HUES64 (cell line): Measurements from ENCODE around the gene NHSL1.

Experiments
- H3K27ac ChIP-seq: 2 replicates; pipeline ENCODE4 v1.7.0; 2013; ENCODE audit warnings: low read depth, low read length, inconsistent platforms
- H3K27me3 ChIP-seq: 2 replicates; pipeline ENCODE4 v1.6.1; 2013; ENCODE audit warnings: mild to moderate bottlenecking, low read length; ENCODE audit not compliant: insufficient read depth
- H3K36me3 ChIP-seq: 2 replicates; pipeline ENCODE4 v1.6.1; 2013; ENCODE audit warnings: mild to moderate bottlenecking, low read length; ENCODE audit not compliant: insufficient read depth
- H3K4me1 ChIP-seq: 2 replicates; pipeline ENCODE4 v1.6.1; 2013; ENCODE audit warnings: mild to moderate bottlenecking, low read length, moderate library complexity; ENCODE audit not compliant: insufficient read depth
- H3K4me3 ChIP-seq: 2 replicates; pipeline ENCODE4 v1.5.1; 2013; ENCODE audit warnings: mild to moderate bottlenecking, low read length, moderate library complexity
- H3K9ac ChIP-seq: 2 replicates; pipeline ENCODE4 v1.6.1; 2013; ENCODE audit warnings: mild to moderate bottlenecking, low read depth, low read length
- H3K9me3 ChIP-seq: 2 replicates; pipeline ENCODE4 v1.6.1; 2013; ENCODE audit warnings: low read depth, low read length; ENCODE audit not compliant: insufficient read depth
- WGBS: fragments of 150-250, 120-280 bp; methylation state at CpG from one replicate; pipeline ENCODE4 v1.1.7; 2013; ENCODE audit warnings: missing lambda C conversion rate; 5-methylcytosine and 5-hydroxymethylcytosine counted together

The NHSL1 gene

DNA sequence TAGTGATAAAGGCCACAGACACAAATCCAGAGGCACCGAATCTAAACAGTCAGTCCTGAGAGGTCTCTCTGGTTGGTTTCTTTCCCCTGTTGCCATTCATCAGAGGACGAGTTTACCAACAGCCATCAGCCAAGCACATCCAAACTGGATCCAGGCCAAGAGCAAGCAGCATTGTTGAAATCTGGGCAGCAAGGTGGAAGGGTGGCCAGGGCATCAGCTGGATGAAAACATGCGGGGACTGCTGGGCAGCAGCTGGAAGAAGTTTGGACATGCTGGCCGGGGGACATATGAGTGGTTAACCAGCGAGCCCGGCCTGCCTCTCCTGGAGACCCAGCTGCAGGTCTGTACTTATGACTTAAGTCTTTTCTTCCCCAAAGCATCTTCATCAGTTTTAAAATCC is 121.5 kb downstream of the NHSL1 start, which contains the start of gene SMIM28:
Gene SMIM28 (plus strand): TSS at position 62 of the 400 bp plus-strand sequence. CDS start 168 bp downstream, at position 230.
- no peaks in the 10 kb centered on the region for H3K36me3 ChIP-seq
- H3K4me1 ChIP-seq: peaks cover 14% of the 10 kb centered on the region
- no peak within 1 kb of the TSS for H3K4me3 ChIP-seq
- no peak within 1 kb of the TSS for H3K9ac ChIP-seq
- H3K27ac ChIP-seq: no peak within 1 kb of the TSS
- H3K27me3 ChIP-seq: no peaks in the 10 kb centered on the region
- 93% methylated on average over 6 of the region's 6 CpGs for WGBS
- H3K9me3 ChIP-seq: no peaks in the 10 kb centered on the region

DNA sequence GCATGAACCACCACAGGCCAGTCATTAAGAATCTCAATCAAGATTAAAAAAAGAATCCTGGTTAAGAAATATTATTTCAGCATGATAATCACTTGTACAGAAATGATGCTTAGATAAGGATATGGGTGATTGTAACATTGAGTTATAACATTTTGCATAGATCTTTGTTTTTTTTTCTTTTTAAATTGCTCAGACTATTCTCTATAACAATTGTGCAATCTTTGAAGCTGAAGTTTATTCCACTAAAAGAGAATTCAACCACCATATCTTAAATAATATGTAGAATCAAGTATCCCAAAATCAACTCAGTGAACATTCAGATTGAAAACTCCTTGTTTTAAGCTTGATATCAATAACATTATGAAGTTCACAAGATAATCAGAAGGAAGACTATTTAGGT is 122.3 kb downstream of the NHSL1 start:
- H3K27me3 ChIP-seq: no peaks in the 10 kb centered on the region
- H3K9ac ChIP-seq: no peak overlapping the region
- H3K4me3 ChIP-seq: no peak overlapping the region
- H3K36me3 ChIP-seq: no peaks in the 10 kb centered on the region
- H3K4me1 ChIP-seq: peaks cover 14% of the 10 kb centered on the region
- no peak overlapping the region for H3K27ac ChIP-seq
- H3K9me3 ChIP-seq: no peaks in the 10 kb centered on the region

DNA sequence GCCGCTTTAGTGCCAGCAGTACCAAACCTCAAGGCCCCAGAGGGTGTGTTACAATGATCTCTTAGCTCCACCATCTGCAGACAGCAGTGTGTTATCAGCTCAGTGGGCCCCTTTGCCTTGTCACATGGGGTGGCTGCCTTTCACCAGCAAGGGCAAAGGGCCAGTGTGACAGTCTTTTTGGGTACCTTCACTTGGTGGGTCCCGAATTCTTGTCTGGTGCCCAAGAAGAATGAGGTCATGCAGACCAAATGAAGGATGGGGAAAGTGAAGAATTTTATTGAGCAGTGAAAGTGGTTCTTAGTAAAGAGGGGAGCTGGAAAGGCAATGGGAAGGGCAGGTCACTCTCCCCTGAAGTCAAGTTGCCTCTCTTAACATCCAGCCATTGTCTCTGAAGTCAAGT is 124.5 kb downstream of the NHSL1 start:
- WGBS: 92% methylated on average over 2 of the region's 2 CpGs

GRCh38 chr6:138374230-138374629 is 125.1 kb downstream of the NHSL1 start:
- H3K9ac ChIP-seq: no peak overlapping the region
- no peaks in the 10 kb centered on the region for H3K27me3 ChIP-seq
- H3K36me3 ChIP-seq: no peaks in the 10 kb centered on the region
- H3K4me3 ChIP-seq: no peak overlapping the region
- H3K4me1 ChIP-seq: peaks cover 14% of the 10 kb centered on the region
- H3K9me3 ChIP-seq: no peaks in the 10 kb centered on the region
- H3K27ac ChIP-seq: no peak overlapping the region

More for the DNA sequence above, 124.5 kb downstream of the NHSL1 start:
- no peak overlapping the region for H3K9ac ChIP-seq
- no peaks in the 10 kb centered on the region for H3K27me3 ChIP-seq
- no peak overlapping the region for H3K4me3 ChIP-seq
- no peak overlapping the region for H3K27ac ChIP-seq
- no peaks in the 10 kb centered on the region for H3K9me3 ChIP-seq
- H3K4me1 ChIP-seq: peaks cover 14% of the 10 kb centered on the region
- no peaks in the 10 kb centered on the region for H3K36me3 ChIP-seq

DNA sequence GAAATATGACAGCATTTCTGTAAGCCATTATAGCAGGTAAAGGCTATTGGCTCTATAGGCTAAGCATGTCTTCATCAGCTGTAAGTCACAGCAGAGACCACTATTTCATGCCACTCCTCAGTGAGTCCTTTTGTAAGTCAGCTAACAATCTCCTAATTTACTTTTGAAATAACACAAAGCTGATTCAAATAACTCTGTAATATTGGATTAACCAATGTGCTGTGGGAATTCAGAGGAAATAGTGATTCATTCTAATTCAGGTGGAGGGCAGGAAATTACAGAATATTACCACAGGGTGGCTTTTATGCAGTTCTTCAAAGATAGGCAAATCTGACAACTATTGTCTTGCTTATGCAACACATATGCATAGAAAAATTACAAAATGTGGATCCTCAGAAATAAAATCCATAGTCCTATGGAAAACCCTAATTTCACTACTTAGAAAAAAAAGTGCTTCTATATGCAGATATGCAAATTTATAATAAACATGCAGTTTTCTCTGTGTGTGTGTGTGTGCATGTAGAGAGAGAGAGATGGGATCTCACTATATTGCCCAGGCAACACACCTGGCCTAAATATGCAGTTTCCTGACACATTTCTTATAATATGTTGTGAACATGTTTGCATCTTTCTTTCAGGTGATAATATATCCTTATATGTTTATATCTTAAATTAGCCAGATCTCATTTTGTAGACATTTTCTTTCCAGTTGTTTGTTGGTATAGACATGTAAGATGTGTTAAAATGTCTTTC is 126.4 kb downstream of the NHSL1 start:
- no peak overlapping the region for H3K27ac ChIP-seq
- no peaks in the 10 kb centered on the region for H3K9me3 ChIP-seq
- H3K4me3 ChIP-seq: no peak overlapping the region

More for the DNA sequence above, 126.4 kb downstream of the NHSL1 start:
- Histone ChIP-seq H3K27me3 (no peaks in the 10 kb centered on the region), H3K9ac (no peak overlapping the region), H3K4me1 (peaks cover 3% of the 10 kb centered on the region; the same call in 1 of the 2 replicates), H3K36me3 (no peaks in the 10 kb centered on the region)
